Mesenchymal stem cell (in vitro differentiated cells and primary cell): ENCODE results near the gene CDC20B.

Experiments
- DNase-seq: peaks from one replicate; pipeline ENCODE4 v3.0.0-alpha.2; 2013
- H2AFZ ChIP-seq: one replicate; pipeline ENCODE4 v1.6.1; 2013; ENCODE audit warnings: low read depth, mild to moderate bottlenecking, control low read depth, inconsistent platforms, low read length, moderate library complexity
- H2AK5ac ChIP-seq: 2 replicates; pipeline ENCODE4 v1.6.1; 2013; ENCODE audit warnings: low read length, moderate library complexity, mild to moderate bottlenecking, inconsistent platforms; ENCODE audit not compliant: severe bottlenecking
- H2BK120ac ChIP-seq: one replicate; pipeline ENCODE4 v1.6.1; 2013; ENCODE audit warnings: low read depth, mild to moderate bottlenecking, inconsistent platforms, low read length, moderate library complexity
- H2BK12ac ChIP-seq, 2 experiments: one replicate each; pipeline ENCODE4 v1.6.1; 2013; ENCODE audit warnings: inconsistent platforms in 2 of 2, low read length in 2 of 2, mild to moderate bottlenecking in 2 of 2, moderate library complexity in 2 of 2, control low read depth in 1 of 2
- H2BK15ac ChIP-seq: one replicate; pipeline ENCODE4 v1.6.1; 2013; ENCODE audit warnings: mild to moderate bottlenecking, low read depth, inconsistent platforms; ENCODE audit not compliant: poor library complexity, severe bottlenecking
- H2BK5ac ChIP-seq: 2 replicates; pipeline ENCODE4 v1.6.1; 2013; ENCODE audit warnings: low read depth, mild to moderate bottlenecking, low read length, control low read depth, inconsistent platforms; ENCODE audit not compliant: poor library complexity, severe bottlenecking
- H3K14ac ChIP-seq, 2 experiments: one replicate each; pipeline ENCODE4 v1.6.1; 2013; ENCODE audit warnings: inconsistent platforms in 2 of 2, low read length in 2 of 2, control low read depth in 1 of 2, mild to moderate bottlenecking in 1 of 2, moderate library complexity in 1 of 2
- H3K18ac ChIP-seq, 2 experiments: one replicate each; pipeline ENCODE4 v1.6.1; 2013; ENCODE audit warnings: inconsistent platforms in 2 of 2, low read length in 2 of 2, control low read depth in 1 of 2, low read depth in 1 of 2, mild to moderate bottlenecking in 1 of 2
- H3K23ac ChIP-seq, 2 experiments: one replicate each; pipeline ENCODE4 v1.6.1; 2013; ENCODE audit warnings: inconsistent platforms in 2 of 2, low read length in 2 of 2, mild to moderate bottlenecking in 2 of 2, moderate library complexity in 2 of 2, control low read depth in 1 of 2
- H3K27ac ChIP-seq: 2 replicates; pipeline ENCODE4 v1.5.1; 2013; ENCODE audit warnings: mild to moderate bottlenecking, moderate library complexity, low read length, control low read depth, inconsistent platforms; ENCODE audit not compliant: poor library complexity, severe bottlenecking
- H3K27me3 ChIP-seq, 2 experiments: 2 replicates each; pipeline versions ENCODE4 v1.6.1 to v1.7.0; 2013; ENCODE audit warnings: low read length in 2 of 2, mild to moderate bottlenecking in 2 of 2, moderate library complexity in 2 of 2, control low read depth in 1 of 2, inconsistent platforms in 1 of 2; ENCODE audit not compliant: control insufficient read depth in 1 of 2, insufficient read depth in 1 of 2
- H3K36me3 ChIP-seq, 2 experiments: 2 replicates each; pipeline versions ENCODE4 v1.6.1 to v1.7.0; 2013; ENCODE audit warnings: low read length in 2 of 2, control low read depth in 1 of 2, inconsistent platforms in 1 of 2, low read depth in 1 of 2, mild to moderate bottlenecking in 1 of 2; ENCODE audit not compliant: insufficient read depth in 2 of 2, control insufficient read depth in 1 of 2
- H3K4ac ChIP-seq, 2 experiments: one replicate each; pipeline ENCODE4 v1.6.1; 2013; ENCODE audit warnings: inconsistent platforms in 2 of 2, low read length in 2 of 2, mild to moderate bottlenecking in 2 of 2, moderate library complexity in 2 of 2, control low read depth in 1 of 2, low read depth in 1 of 2
- H3K4me1 ChIP-seq: 2 replicates; pipeline ENCODE4 v1.6.1; 2013; ENCODE audit warnings: low read depth, low read length, control low read depth; ENCODE audit not compliant: control insufficient read depth, insufficient read depth
- H3K4me2 ChIP-seq: 2 replicates; pipeline ENCODE4 v1.6.1; 2013; ENCODE audit warnings: low read length, mild to moderate bottlenecking, inconsistent platforms; ENCODE audit not compliant: poor library complexity, severe bottlenecking
- H3K4me3 ChIP-seq, 2 experiments: 2 replicates each; pipeline versions ENCODE4 v1.5.1 to v1.7.0; 2013; ENCODE audit warnings: low read length in 2 of 2, mild to moderate bottlenecking in 2 of 2, control low read depth in 1 of 2, low read depth in 1 of 2; ENCODE audit not compliant: insufficient read depth in 1 of 2
- H3K79me1 ChIP-seq: replicated peaks from 2 replicates; pipeline ENCODE4 v1.6.1; 2013; ENCODE audit warnings: mild to moderate bottlenecking, control low read depth, low read length, inconsistent platforms; ENCODE audit not compliant: poor library complexity, severe bottlenecking
- H3K9ac ChIP-seq: 2 replicates; pipeline ENCODE4 v1.7.0; 2013; ENCODE audit warnings: mild to moderate bottlenecking, low read length, moderate library complexity
- H3K9me3 ChIP-seq: 2 replicates; pipeline ENCODE4 v1.7.0; 2013; ENCODE audit warnings: mild to moderate bottlenecking, low read length; ENCODE audit not compliant: control insufficient read depth
- H4K8ac ChIP-seq: one replicate; pipeline ENCODE4 v1.6.1; 2013; ENCODE audit warnings: inconsistent platforms, mild to moderate bottlenecking, low read length, moderate library complexity
- H4K91ac ChIP-seq: one replicate; pipeline ENCODE4 v1.6.1; 2013; ENCODE audit warnings: mild to moderate bottlenecking, low read length, inconsistent platforms
- WGBS: methylation state at CpG from one replicate; pipeline ENCODE4 v1.1.7; 2013; ENCODE audit warnings: mixed read lengths; 5-methylcytosine and 5-hydroxymethylcytosine counted together

Gene CDC20B

GRCh38 chr5:55219770-55220169, 46.8 kb upstream of the CDC20B start:
- Histone ChIP-seq H3K36me3 (peaks cover 0 to 3% of the 10 kb centered on the region in 2 experiments), H3K18ac (no peak overlapping the region), H2BK5ac (no peak overlapping the region), H4K91ac (no peak overlapping the region), H3K4me2 (no peak overlapping the region), H2AFZ (no peak overlapping the region), H3K14ac (no peak overlapping the region), H3K4me3 (no peak overlapping the region), H2AK5ac (no peak overlapping the region), H3K9me3 (no peaks in the 10 kb centered on the region), H3K79me1 (no peaks in the 10 kb centered on the region), H3K23ac (no peak overlapping the region), H3K9ac (no peak overlapping the region), H2BK15ac (no peak overlapping the region), H4K8ac (no peak overlapping the region), H2BK120ac (no peak overlapping the region), H3K27me3 (peaks cover 67 to 77% of the 10 kb centered on the region in 2 experiments), H2BK12ac (no peak overlapping the region), H3K4ac (no peak overlapping the region), H3K4me1 (peaks cover 15% of the 10 kb centered on the region), H3K27ac (no peak overlapping the region)
- WGBS: no CpG with 5 or more reads among the region's 3 CpGs
- DNase-seq: no peak

GRCh38 chr5:55218967-55219366, 46.0 kb upstream of the CDC20B start:
- no peak overlapping the region for H2BK12ac ChIP-seq
- H3K4me2 ChIP-seq: no peak overlapping the region
- H3K79me1 ChIP-seq: no peaks in the 10 kb centered on the region
- DNase-seq: no peak
- no peak overlapping the region for H3K18ac ChIP-seq
- H3K27ac ChIP-seq: no peak overlapping the region
- no peak overlapping the region for H2BK120ac ChIP-seq
- H2BK5ac ChIP-seq: no peak overlapping the region
- H3K36me3 ChIP-seq: peaks cover 0 to 3% of the 10 kb centered on the region in 2 experiments
- H3K14ac ChIP-seq: no peak overlapping the region
- H4K91ac ChIP-seq: no peak overlapping the region
- no peak overlapping the region for H3K23ac ChIP-seq
- H4K8ac ChIP-seq: no peak overlapping the region
- H2AK5ac ChIP-seq: no peak overlapping the region
- peaks cover 15% of the 10 kb centered on the region for H3K4me1 ChIP-seq
- 49% methylated on average over 3 of the region's 4 CpGs for WGBS
- H2AFZ ChIP-seq: no peak overlapping the region
- H3K9ac ChIP-seq: no peak overlapping the region
- H3K27me3 ChIP-seq: peaks cover 59 to 74% of the 10 kb centered on the region in 2 experiments
- no peak overlapping the region for H3K4me3 ChIP-seq
- H2BK15ac ChIP-seq: no peak overlapping the region
- no peak overlapping the region for H3K4ac ChIP-seq
- H3K9me3 ChIP-seq: no peaks in the 10 kb centered on the region

- Histone ChIP-seq H3K14ac (no peak overlapping the region), H3K27ac (no peak overlapping the region), H3K23ac (no peak overlapping the region), H3K79me1 (no peaks in the 10 kb centered on the region), H4K91ac (no peak overlapping the region), H3K4me3 (no peak overlapping the region), H2BK12ac (no peak overlapping the region), H2AK5ac (no peak overlapping the region), H3K27me3 (peaks cover 10 to 11% of the 10 kb centered on the region in 2 experiments), H2AFZ (no peak overlapping the region), H3K4me1 (no peaks in the 10 kb centered on the region), H3K9me3 (no peaks in the 10 kb centered on the region), H3K4ac (no peak overlapping the region), H2BK5ac (no peak overlapping the region), H2BK120ac (no peak overlapping the region), H3K18ac (no peak overlapping the region), H2BK15ac (no peak overlapping the region), H4K8ac (no peak overlapping the region), H3K36me3 (no peaks in the 10 kb centered on the region), H3K9ac (no peak overlapping the region), H3K4me2 (no peak overlapping the region)
- 50% methylated on average over 1 of the region's 2 CpGs for WGBS
- DNase-seq: no peak
Observed at GRCh38 chr5:55211184-55211874, 38.4 kb upstream of the CDC20B start.

GRCh38 chr5:55205001-55205400, 32.0 kb upstream of the CDC20B start:
- no peak overlapping the region for H3K18ac ChIP-seq
- H4K91ac ChIP-seq: no peak overlapping the region
- H3K4me1 ChIP-seq: no peaks in the 10 kb centered on the region
- H4K8ac ChIP-seq: no peak overlapping the region
- H3K4me3 ChIP-seq: no peak overlapping the region
- no peak overlapping the region for H3K9ac ChIP-seq
- H2BK12ac ChIP-seq: no peak overlapping the region
- H2BK120ac ChIP-seq: no peak overlapping the region
- DNase-seq: no peak
- no peak overlapping the region for H3K14ac ChIP-seq
- peaks cover 10 to 14% of the 10 kb centered on the region in 2 experiments for H3K27me3 ChIP-seq
- no peak overlapping the region for H3K23ac ChIP-seq
- no peak overlapping the region for H2BK15ac ChIP-seq
- H3K79me1 ChIP-seq: no peaks in the 10 kb centered on the region
- no peaks in the 10 kb centered on the region for H3K9me3 ChIP-seq
- H3K4ac ChIP-seq: no peak overlapping the region
- 98% methylated on average over 2 of the region's 2 CpGs for WGBS
- no peak overlapping the region for H3K27ac ChIP-seq
- no peak overlapping the region for H2AK5ac ChIP-seq
- H3K4me2 ChIP-seq: no peak overlapping the region
- no peaks in the 10 kb centered on the region for H3K36me3 ChIP-seq
- no peak overlapping the region for H2BK5ac ChIP-seq
- no peak overlapping the region for H2AFZ ChIP-seq
